ENCODE results near the gene MYO3A.

DNA sequence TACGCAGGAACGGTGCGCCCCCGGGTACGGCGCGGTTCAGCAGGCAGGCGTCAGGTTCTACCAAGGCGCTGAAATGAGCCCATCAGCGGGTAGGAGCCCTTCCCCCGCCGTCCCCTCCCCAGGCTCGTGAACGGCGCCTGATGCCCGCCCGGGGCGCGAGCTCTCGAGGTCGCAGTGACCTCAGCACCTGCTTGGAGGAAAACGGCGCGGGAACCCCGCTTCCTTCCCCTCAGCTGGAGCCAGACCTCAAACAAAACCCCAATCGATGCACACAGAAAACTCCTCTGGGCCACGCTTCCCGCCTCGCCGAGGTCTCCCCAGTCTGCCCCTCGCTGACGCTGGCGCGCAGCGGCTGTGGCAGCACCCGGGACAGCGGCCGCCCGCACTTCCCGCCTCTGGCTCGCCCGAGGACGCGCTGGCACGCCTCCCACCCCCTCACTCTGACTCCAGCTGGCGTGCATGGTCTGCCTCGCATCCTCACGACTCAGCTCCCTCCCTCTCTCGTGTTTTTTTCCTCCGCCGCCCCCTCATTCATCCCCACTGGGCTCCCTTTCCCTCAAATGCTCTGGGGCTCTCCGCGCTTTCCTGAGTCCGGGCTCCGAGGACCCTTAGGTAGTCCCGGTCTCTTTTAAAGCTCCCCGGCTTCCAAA is 282.0 kb downstream of the MYO3A start:
- TF ChIP-seq CEBPB (IDR thresholded peaks at IDR 0.05; ENCODE audit: low read depth, low read length) (no peak), CTCF (conservative IDR thresholded peaks at IDR 0.05; ENCODE audit: low read depth, low read length) (no peak), BHLHE40 (IDR thresholded peaks at IDR 0.05; ENCODE audit: low read depth, low read length) (no peak), POLR2A (IDR thresholded peaks at IDR 0.05; ENCODE audit: low read depth, low read length) (no peak), MAZ (IDR thresholded peaks at IDR 0.05; ENCODE audit: borderline replicate concordance, low read depth, low read length) (no peak), RCOR1 (IDR thresholded peaks at IDR 0.05; ENCODE audit: insufficient replicate concordance, low read length) (no peak), RFX5 (IDR thresholded peaks at IDR 0.05; ENCODE audit: low read depth, low read length) (no peak), NFE2L2 (IDR thresholded peaks at IDR 0.05; ENCODE audit: low read depth, low read length) (no peak), CHD1 (IDR thresholded peaks at IDR 0.05; ENCODE audit: low read depth, low read length) (no peak), SMC3 (IDR thresholded peaks at IDR 0.05; ENCODE audit: low read depth, low read length) (no peak)
- TF ChIP-seq, protein P1, sequence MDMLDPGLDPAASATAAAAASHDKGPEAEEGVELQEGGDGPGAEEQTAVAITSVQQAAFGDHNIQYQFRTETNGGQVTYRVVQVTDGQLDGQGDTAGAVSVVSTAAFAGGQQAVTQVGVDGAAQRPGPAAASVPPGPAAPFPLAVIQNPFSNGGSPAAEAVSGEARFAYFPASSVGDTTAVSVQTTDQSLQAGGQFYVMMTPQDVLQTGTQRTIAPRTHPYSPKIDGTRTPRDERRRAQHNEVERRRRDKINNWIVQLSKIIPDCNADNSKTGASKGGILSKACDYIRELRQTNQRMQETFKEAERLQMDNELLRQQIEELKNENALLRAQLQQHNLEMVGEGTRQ (IDR thresholded peaks at IDR 0.05; ENCODE audit: low read depth, low read length), result no peak
